ENCODE results near the gene NIPAL3. TPM values are rescaled to one million over a fixed set of nuclear protein-coding genes. Genes with fewer than 3 reads are reported as not detected.

The NIPAL3 gene
- total RNA-seq, 4 donors from 2014 or later, result 4.3 to 8.7 (median 5.8) TPM

GRCh38 chr1:24475700-24476099 lies 60.1 kb downstream of the NIPAL3 start:
- in situ Hi-C loops (cut with MboI; ENCODE audit: low sequenced_read_pairs in 4 of 4), result no loop called here
- H3K4me3 ChIP-seq, result no peak overlapping the region
- no peaks in the 10 kb centered on the region for H3K4me1 ChIP-seq
- no peak overlapping the region for H3K27ac ChIP-seq
- intact Hi-C loops (cut with DNase I; ENCODE audit: low total_unique reads), result no loop called here
- no peaks in the 10 kb centered on the region for H3K9me3 ChIP-seq
- ATAC-seq (no peak), DNase-seq (no peak)
- no peaks in the 10 kb centered on the region for H3K36me3 ChIP-seq
- TF ChIP-seq POLR2A (IDR thresholded peaks at IDR 0.05), result no peak
- TF ChIP-seq CTCF (IDR thresholded peaks at IDR 0.05 in 4 of 5, conservative IDR thresholded peaks at IDR 0.05 in 1 of 5), result no peak
- no peaks in the 10 kb centered on the region for H3K27me3 ChIP-seq

GRCh38 chr1:24476571-24476970 lies 61.0 kb downstream of the NIPAL3 start:
- Histone ChIP-seq H3K27me3 (no peaks in the 10 kb centered on the region), H3K36me3 (no peaks in the 10 kb centered on the region), H3K27ac (no peak overlapping the region), H3K4me3 (no peak overlapping the region), H3K4me1 (no peaks in the 10 kb centered on the region), H3K9me3 (no peaks in the 10 kb centered on the region)
- in situ Hi-C loops (cut with MboI; ENCODE audit: low sequenced_read_pairs in 4 of 4) (no loop called here), intact Hi-C loops (cut with DNase I; ENCODE audit: low total_unique reads) (no loop called here)
- ATAC-seq (no peak), DNase-seq (no peak)
- TF ChIP-seq POLR2A (IDR thresholded peaks at IDR 0.05) (no peak), CTCF (IDR thresholded peaks at IDR 0.05 in 4 of 5, conservative IDR thresholded peaks at IDR 0.05 in 1 of 5) (no peak)

- no peak for TF ChIP-seq POLR2A (IDR thresholded peaks at IDR 0.05)
- no peak for TF ChIP-seq CTCF (IDR thresholded peaks at IDR 0.05 in 4 of 5, conservative IDR thresholded peaks at IDR 0.05 in 1 of 5)
- ATAC-seq, result no peak
Observed at GRCh38 chr1:24477309-24477708, 61.7 kb downstream of the NIPAL3 start.

GRCh38 chr1:24481101-24481500 lies 65.5 kb downstream of the NIPAL3 start:
- Histone ChIP-seq H3K27ac (no peak overlapping the region), H3K4me3 (no peak overlapping the region), H3K27me3 (no peaks in the 10 kb centered on the region), H3K36me3 (no peaks in the 10 kb centered on the region), H3K9me3 (no peaks in the 10 kb centered on the region), H3K4me1 (no peaks in the 10 kb centered on the region)
- ATAC-seq (no peak), DNase-seq (no peak)
- in situ Hi-C loops (cut with MboI; ENCODE audit: low sequenced_read_pairs in 4 of 4), result no loop called here
- intact Hi-C loops (cut with DNase I; ENCODE audit: low total_unique reads), result no loop called here
- TF ChIP-seq POLR2A (IDR thresholded peaks at IDR 0.05) (no peak), CTCF (IDR thresholded peaks at IDR 0.05 in 4 of 5, conservative IDR thresholded peaks at IDR 0.05 in 1 of 5) (no peak)

More at GRCh38 chr1:24477309-24477708, 61.7 kb downstream of the NIPAL3 start:
- in situ Hi-C loops (cut with MboI; ENCODE audit: low sequenced_read_pairs in 4 of 4) (no loop called here), intact Hi-C loops (cut with DNase I; ENCODE audit: low total_unique reads) (no loop called here)
- Histone ChIP-seq H3K4me3 (no peak overlapping the region), H3K36me3 (no peaks in the 10 kb centered on the region), H3K4me1 (no peaks in the 10 kb centered on the region), H3K9me3 (no peaks in the 10 kb centered on the region), H3K27me3 (no peaks in the 10 kb centered on the region), H3K27ac (no peak overlapping the region)
- no peak for DNase-seq
